Upper lobe of left lung (tissue), 4 donors: ENCODE data around the gene ARHGEF3.

Source experiments
- CTCF ChIP-seq, 6 experiments: fragments of 450-650 bp in 4 of 6; fragments of 200-600 bp in 2 of 6; sonication (generic) in 2 of 6; IDR thresholded peaks; one replicate each; pipeline ENCODE4 v1.5.1; 2016 to 2019; ENCODE audit warnings: antibody characterized with exemption in 6 of 6
- POLR2A ChIP-seq, 4 donors: fragments of 450-650 bp; IDR thresholded peaks; one replicate each; pipeline ENCODE4 v1.5.1; 2016 to 2017; ENCODE audit warnings: antibody characterized with exemption in 4 of 4, mild to moderate bottlenecking in 2 of 4
- POLR2AphosphoS5 ChIP-seq, 2 donors: sonication (generic); formaldehyde crosslinking; IDR thresholded peaks; one replicate each; pipeline ENCODE4 v1.5.1; 2017; ENCODE audit warnings: antibody characterized with exemption in 2 of 2

GRCh38 chr3:56680054-56680580 lies 121.6 kb downstream of the ARHGEF3 start:
- TF ChIP-seq CTCF (IDR thresholded peaks at IDR 0.05) (no peak), POLR2A (IDR thresholded peaks at IDR 0.05) (no peak), POLR2AphosphoS5 (IDR thresholded peaks at IDR 0.05) (no peak)
